HG02973 (cell line): ENCODE results near the gene PDE4D.
"Not testable (repeated sequence)": the region's sequence is repeated elsewhere in the genome, so short reads cannot be mapped to it uniquely, and the experiment has no call there.

Source experiments
- ATAC-seq: cut with Tn5 transposase; IDR thresholded peaks from one replicate; pipeline ENCODE4 v1.9.1; 2021; ENCODE audit warnings: moderate library complexity; ENCODE audit not compliant: unreplicated experiment

The PDE4D gene

GRCh38 chr5:59445741-59446140 is 447.8 kb downstream of the PDE4D start:
- no peak for ATAC-seq

DNA sequence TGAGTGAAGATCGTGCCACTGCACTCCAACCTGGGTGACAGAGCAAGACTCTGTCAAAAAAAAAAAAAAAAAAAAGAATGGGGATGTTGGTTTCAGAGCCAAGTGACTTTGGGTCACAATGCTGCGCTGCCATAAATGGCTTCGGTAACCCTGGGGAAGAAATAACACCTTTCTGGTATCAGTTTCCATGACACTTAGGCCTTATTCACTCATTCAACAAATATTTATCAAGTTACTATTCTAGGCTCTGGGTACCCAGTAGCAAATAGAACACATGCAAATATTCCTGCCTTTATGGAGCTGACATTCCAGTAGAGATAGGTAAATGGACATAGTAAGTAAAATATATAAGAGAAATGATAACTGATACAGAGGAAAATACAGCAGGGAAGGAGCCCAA is 454.2 kb downstream of the PDE4D start:
- no peak for ATAC-seq

DNA sequence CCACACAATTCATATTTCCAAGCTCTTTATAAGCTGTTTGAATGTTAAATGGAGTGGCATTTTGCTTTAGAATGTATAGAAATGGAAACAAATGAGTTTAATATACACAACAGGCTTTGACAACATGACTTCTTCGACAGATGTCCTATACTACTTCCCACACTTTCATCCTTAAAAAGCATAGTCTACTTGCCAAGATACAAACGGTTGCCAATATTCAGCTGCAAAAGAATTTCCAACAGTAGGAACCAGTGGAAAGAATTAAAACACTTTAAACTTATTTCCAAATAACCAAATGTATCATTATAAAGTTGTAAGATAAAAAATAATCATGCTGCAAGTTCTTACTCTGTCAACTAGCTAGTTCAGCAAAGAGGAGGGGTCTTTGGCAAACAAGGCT is 456.4 kb downstream of the PDE4D start:
- no peak for ATAC-seq

GRCh38 chr5:59436364-59437148 is 457.0 kb downstream of the PDE4D start:
- ATAC-seq: no peak

DNA sequence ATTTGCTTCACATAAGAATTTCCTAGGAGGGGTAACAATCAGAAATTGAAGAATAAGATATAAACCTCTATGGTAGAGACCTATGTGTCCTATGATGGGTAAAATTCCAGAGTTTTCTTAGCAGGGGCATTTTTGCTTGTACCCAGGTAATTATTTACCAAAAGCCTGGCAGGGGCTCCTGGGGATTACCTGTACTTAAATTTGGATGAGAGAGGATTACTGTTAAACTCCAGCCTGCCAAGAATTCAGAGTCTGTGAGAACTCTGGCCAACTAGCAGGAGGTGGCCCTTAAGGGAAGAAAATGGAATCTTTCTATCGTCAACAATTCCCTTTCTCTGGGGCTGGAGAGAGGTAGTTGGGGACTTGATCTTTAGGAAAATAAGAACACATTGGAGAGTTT is 460.4 kb downstream of the PDE4D start:
- no peak for ATAC-seq

- no peak for ATAC-seq
Measured at GRCh38 chr5:59430066-59430685, 463.4 kb downstream of the PDE4D start.

GRCh38 chr5:59428391-59428790 is 465.1 kb downstream of the PDE4D start:
- ATAC-seq: no peak

DNA sequence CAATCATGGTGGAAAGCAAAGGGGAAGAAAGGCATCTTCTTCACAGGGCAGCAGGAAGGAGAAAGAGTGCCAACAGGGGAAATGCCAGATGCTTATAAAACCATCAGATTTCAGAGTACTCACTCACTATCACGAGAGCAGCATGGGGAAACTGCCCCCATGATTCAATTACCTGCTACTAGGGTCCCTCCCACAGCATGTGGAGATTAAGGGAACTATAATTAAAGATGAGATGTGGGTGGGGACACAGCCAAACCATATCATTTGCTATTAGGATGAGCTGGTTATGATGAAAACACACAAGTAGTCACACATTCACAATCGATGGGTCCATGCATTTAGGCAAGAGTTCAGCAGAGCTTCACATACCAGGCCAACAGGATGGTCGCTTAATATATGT is 469.0 kb downstream of the PDE4D start:
- ATAC-seq: no peak

- ATAC-seq: no peak
Measured at GRCh38 chr5:59423021-59423420, 470.5 kb downstream of the PDE4D start.

- ATAC-seq: no peak
Measured at GRCh38 chr5:59421986-59422941, 471.3 kb downstream of the PDE4D start.

DNA sequence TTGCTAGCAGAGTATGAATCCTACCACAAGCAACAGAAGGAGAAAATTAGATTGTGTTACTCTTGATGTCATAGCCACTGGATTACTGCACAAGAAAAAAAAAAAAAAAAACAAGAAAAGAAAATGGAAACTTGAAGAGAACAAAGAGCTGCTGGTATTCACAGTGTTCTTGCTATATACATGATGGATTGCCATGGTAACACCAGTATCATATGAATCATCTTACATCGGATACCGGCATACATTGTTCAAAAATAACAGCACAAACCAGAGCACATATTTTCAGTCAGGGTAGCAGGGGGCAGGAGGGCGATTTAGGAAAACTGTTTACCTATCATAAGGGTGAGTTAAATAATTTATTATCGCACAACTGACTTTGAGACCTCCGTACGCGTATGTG is 472.9 kb downstream of the PDE4D start:
- no peak for ATAC-seq

DNA sequence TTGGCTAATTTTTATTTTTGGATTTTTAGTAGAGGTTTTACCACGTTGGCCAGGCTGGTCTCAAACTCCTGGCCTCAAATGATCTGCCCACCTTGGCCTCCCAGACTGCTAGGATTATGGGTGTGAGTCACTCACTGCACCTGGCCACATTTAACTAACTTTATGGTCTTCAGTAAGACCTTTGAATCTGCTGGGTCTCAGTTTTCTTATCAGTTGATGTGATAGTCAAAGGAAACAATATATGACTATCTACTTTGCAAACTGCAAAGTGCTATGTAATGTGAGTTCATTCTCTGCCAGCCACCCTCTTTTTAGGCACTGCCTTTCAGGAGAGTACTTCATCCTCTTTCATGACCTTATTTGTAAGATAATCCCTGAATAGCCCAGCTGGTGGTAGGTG is 474.7 kb downstream of the PDE4D start:
- ATAC-seq: no peak

GRCh38 chr5:59416451-59416850 is 477.1 kb downstream of the PDE4D start:
- no peak for ATAC-seq

DNA sequence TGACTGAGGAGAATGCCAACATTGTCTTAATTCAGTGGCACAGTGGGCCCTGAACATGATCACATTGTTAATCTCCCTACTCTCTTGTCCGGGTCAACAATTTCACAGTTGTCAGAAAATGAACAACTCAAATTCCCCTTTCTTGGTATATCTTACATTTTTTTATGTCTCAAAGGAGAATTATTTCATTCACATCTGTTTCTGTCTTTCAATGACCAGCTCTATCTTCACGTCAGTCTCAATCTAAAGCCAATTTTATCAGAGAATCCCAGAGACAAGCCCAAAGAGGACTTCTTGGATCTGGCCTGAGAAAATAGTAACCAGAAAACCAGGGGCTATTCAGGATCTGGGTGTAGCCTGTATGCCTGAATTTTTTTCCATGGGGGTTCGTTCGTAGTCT is 477.5 kb downstream of the PDE4D start:
- ATAC-seq: no peak

- ATAC-seq: no peak
Measured at GRCh38 chr5:59412428-59412827, 481.1 kb downstream of the PDE4D start.

DNA sequence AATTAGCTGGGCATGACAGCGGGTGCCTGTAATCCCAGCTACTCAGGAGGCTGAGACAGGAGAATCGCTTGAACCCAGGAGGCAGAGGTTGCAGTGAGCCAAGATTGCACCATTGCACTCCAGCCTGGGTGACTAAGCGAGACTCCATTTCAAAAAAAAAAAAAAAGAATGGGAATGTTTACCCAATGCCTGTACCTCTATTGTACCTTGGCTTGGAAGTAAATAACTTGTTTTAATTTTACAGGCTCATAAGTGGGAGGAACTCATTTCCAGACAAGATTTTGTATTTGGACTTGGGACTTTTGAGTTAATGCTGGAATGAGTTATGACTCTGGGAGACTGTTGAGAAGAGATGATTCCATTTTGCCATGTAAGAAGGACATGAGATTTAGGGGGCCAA is 484.5 kb downstream of the PDE4D start:
- not testable (repeated sequence) for ATAC-seq

DNA sequence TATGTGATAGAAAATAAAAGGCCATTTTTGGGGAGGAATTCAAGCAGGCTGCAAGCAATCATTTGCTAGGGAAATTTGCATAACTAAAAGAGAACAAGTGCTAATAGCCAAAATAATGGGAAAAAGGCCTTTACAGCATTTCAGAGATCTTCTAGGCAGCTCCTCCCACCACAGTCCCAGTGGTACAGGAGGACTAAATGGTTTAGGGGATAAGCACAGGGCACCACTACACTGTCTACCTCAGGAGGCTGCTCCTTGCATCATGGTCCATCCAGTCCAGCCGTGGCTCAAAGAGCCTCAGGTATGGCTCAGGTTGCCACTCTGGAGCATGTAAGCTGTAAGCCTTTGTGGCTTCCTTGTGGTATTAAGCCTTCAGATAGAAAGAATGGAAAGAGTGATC is 485.6 kb downstream of the PDE4D start:
- ATAC-seq: no peak

DNA sequence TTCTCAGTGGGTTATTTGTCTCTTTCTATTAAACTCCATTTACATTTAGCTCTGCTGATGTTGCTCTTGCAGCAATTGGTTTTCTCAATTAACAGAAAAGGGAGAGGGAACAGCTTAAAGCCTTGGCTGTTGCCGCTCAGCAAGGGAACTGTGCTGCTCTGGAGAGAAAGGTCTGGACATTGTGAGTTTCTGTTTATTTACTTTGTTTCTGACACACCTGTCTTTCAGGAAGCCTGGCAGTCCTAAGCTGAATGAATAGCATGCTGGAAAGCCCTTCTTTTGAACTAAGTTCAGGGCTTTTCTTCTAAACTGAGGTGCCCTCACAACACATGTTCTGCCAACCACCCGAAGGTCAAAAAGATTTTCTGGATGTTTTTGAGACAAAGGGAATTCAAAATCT is 491.9 kb downstream of the PDE4D start:
- ATAC-seq: no peak

DNA sequence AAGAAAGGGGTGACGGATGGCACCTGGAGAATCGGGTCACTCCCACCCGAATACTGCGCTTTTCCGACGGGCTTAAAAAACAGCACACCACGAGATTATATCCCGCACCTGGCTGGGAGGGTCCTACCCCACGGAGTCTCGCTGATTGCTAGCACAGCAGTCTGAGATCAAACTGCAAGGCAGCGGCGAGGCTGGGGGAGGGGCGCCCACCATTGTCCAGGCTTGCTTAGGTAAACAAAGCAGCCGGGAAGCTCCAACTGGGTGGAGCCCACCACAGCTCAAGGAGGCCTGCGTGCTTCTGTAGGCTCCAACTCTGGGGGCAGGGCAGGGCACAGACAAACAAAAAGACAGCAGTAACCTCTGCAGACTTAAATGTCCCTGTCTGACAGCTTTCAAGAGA is 498.6 kb downstream of the PDE4D start:
- ATAC-seq: not testable (repeated sequence)

DNA sequence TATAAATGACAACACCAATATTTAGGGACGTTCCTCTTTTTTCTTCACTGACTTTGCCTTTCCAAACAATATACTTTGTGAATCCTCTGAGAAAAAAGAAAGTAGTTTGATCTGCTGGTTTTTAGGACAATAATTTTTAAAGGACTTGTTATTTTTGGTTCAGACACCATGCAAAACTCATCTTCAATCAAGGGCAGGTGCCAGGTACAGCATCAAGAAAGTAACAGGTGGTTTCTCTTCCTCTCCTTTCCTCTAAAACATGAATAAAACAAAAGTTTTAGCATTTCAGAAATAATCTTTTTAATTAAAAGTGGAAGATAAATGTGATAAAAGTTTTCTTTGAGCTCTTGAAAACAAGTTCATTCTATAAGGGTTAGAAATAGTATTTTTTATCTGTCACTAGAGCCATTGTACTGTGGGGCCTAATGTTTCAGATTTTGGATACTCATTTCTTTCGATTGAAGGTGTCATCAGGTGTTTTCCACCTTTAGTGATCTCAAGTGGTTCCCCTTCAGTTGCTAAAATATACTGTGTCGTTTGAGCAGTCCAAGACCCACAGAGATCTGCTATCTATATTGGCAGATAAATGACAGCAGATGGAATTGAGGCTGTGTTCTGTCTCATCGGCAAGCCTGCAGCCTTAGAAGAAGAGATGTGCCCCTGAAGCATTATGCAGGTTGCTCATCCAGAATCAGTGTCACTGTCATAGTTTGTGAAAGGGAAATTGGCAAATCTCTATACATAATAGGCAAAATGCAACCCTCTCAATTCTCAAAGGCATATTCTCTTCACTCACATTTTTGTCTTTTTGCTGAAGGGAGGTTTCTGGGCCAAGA is 499.7 kb downstream of the PDE4D start:
- ATAC-seq: no peak

DNA sequence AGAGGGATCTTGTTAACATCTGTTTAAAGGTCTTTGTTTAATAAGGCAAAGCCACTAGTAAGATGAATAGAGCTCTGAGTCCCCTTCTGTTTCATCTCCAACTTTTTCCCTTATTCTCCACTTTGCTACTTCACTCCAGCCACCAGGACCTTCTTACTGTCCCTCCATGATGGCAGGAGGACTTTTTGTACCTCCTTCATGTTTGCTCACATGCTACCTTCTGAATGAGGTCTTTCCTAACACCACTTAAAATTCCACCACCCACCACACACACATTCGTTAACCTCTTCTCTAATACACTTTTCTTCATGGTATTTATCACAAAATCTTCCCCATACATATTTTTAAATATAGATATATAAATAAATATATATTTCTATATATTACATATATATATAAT is 501.9 kb downstream of the PDE4D start:
- no peak for ATAC-seq
